CD4-positive, alpha-beta T cell treated with Interleukin-17A for 1 hour (primary cell): ENCODE measurements around the gene SORCS2.

ENCODE experiments used
- DNase-seq: peaks from one replicate; pipeline ENCODE4 v3.0.0-alpha.2; 2020

The SORCS2 gene

DNA sequence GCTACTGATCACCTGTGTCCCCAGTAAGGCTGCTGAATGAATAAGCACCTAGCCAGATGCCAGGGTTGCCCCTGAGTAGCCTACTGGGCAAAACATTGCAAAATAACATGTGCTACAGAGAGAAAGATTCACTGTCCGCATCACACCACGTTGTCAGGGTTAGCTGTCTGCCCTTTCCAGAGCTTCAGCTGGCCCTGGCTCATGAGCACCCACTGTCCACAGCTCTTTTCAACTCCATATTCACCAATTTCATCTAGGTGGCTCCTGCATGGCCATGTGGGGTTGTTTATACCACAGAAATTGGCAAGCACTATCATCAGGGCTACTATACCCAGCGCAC is 470.1 kb downstream of the SORCS2 start:
- no peak for DNase-seq

DNA sequence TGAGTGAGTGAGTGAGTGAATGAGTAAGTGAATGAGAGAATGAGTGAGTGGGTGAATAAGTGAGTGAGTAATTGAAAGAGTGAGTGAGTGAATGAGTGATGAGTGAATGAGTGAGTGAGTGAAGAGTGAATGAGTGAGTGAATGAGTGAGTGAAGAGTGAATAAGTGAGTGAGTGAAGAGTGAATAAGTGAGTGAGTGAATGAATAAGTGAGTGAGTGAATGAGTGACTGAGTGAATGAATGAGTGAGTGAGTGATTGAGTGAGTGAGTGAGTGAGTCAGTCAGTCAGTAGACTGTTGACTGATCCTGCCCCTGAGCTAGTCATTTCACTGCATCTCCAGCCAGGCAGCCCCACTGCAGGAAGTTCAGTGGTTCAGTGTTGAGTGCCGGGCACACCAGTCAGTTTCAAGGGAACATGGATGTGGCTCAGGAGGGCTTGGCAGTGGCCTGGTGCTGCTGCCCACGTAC is 470.8 kb downstream of the SORCS2 start:
- DNase-seq: no peak

DNA sequence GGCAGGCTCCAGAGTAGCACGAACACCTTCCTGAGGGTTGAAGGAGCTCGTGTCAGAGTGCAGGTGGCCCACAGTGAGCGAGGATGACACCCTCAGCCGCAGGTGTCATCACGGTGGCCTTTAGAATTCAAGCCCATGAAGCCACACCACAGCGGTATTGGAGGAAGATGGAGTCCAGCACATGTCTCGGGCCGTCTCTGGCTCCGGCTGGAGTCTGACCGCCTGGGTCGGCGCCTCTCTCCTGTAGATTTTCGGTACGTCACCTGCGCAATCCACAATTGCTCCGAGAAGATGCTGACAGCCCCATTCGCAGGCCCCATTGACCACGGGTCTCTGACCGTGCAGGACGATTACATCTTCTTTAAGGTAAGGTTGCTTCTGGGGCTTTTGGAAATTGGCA is 471.8 kb downstream of the SORCS2 start:
- DNase-seq: no peak

DNA sequence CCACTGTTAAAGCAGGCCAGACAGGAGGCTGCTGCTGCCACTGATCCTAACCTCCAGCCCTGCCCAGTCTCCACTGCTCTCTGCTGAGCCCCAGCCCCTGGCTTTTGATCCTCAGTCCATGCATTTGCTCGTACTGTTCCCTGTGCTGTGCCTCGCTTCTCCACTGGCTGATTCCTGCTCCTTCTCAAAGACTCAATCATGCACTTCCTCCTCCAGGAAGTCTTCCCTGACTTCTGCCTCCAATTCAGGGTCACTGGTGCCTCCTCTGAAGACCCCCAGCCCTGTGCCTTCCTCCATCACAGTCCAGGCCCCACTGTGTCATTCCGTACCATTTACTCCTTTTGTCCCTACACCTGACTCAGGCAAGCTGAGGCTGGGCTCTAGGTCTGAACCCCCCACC is 473.0 kb downstream of the SORCS2 start:
- no peak for DNase-seq

DNA sequence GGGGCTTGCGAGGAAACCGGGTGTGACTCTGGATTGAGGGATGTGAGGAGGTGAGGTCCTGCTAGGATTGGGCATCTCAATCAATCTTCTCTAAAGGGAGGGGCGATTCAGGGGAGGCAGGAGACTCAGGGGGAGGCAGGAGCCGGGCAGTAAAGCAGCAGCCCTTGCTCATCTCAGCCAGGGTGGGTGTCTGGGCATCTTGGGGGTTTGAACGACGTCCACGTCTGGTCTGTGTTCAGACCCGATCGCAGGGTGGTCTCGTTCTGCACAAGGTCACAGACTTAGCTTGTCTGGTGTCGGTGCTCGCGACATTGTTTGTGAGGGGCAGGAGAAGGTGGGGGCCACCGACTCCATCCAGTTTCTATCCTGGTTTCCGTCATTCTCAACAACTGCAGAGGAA is 473.7 kb downstream of the SORCS2 start:
- no peak for DNase-seq

DNA sequence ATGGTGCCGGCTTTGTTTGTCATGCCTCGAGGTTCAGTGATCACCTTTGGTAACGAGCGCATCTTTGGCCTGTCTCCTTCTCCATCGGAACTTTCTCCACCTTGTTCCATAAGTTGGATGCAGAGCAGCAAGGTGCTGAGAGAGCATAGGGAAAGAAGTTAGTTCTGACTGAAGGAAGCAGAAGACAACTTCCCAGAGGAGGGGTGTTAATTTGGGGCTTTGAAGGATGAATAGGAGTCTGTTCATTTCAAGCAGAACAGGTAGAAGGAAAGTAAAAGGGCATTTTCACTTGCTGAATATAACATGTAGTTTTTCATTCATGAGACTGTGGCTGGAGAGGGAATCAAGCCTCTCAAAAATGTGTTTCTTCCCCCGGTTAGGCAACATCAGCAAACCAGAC is 474.4 kb downstream of the SORCS2 start:
- DNase-seq: no peak

DNA sequence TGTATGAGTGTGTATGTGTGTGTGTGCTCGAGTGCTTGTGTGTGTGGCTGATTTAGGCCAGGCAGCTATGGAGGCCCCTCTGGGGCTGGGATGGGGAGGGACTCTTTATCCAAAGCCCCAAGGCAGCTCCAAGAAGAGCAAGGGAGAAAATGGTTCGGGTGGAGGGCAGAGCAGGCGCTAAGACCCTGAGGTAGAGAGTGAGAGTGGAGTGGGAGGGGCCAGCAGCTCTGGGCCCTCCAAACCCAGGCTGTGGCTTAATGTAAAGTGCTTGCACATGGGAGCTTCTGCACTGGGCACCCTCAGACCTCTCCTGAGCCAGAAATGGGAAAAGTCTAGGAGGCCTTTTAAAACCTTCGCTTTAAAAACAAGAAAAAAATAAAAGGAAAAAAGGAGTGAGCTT is 475.9 kb downstream of the SORCS2 start:
- no peak for DNase-seq

DNA sequence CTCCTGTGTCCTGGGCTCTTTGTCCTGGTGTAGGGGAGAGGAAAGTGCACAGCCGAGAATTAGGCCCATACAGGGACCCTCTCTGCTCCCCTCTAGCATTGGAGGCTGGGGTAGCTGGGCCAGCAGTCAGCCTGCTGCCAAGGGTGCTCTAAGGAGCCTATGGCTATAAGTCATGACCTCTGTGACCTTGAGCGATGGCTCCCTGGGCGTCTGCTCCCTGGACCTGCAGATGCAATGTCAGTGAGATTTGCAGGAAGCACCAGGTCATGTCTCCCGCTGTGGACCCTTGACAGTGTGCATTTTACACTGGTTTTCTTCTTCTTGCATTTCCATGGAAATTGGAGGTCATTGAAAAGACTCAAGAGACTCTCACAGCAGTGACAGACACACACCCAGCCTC is 476.5 kb downstream of the SORCS2 start:
- DNase-seq: no peak

DNA sequence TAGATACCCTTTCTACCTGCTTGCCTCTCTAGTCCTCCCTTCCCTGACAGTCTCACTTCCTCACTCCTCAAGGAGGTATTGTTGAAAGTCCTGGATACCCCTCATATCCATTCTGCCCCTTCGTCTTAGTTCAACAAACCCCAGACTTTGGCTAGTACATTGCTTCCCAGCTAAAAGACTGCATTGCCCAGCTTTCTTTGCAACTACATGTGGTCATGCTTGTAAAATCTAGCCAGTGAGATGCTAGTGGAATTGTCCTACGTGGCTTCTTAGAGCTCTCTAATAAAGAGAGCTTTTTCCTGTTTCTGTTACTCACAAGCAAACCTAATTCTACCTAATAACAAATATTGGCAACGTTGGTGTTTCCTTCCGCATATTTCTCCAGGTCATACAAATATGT is 480.3 kb downstream of the SORCS2 start:
- no peak for DNase-seq

DNA sequence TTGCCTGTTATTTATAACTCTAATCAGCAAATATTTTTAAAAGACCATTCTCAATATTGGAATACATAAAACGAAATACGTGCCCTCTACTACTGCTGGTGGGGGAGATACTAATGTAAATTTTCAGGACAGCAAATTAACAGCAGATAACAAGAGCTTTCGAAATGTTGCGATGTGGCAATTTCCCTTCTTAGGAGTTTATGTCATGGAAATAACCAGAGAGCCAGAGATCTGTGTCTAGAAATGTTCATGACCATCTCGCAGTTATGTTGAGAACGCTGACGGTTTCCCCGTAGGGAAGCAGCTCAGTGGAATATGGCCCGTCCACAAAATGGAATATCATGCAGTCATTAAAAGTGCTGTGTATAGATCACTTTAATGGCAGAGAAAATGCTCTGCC is 480.8 kb downstream of the SORCS2 start:
- no peak for DNase-seq

DNA sequence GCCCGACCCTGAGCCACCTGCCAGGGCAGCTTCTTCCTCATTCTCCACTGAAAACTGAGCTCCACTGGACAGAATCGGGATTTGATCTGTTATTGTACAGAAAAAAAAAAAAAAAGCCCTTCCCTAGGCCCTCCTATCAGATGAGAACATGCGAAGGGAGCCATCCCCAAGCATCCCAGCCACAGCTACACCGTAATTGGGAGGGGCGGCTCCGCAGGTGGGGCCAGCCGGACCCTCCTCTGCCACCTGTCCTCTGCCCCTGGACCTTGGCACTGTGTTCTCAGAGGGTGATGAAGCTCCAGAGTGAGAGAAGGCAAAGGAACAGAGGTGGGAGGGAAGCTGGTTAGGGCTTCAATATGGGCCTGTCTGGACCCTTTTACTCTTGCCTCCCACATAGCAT is 482.4 kb downstream of the SORCS2 start:
- DNase-seq: no peak

DNA sequence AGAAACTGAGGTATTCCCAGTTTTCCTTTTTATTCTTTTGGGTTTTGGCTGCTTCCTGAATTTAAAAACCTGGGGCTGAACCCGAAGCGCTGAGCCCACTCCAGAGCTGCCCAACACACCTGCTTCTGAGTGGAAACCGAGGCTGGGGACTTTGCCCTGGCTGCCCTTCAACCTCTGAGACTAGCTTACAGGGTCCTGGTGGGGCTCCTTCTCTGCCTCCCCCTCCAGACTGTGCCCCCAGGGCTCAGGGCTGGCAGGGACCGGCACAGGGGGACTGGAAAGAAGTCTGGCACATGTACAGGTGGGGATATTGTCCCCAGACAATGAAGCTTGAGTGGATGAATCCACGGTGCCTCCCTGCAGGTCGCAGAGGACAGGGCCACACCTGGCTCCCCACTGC is 482.8 kb downstream of the SORCS2 start:
- no peak for DNase-seq

DNA sequence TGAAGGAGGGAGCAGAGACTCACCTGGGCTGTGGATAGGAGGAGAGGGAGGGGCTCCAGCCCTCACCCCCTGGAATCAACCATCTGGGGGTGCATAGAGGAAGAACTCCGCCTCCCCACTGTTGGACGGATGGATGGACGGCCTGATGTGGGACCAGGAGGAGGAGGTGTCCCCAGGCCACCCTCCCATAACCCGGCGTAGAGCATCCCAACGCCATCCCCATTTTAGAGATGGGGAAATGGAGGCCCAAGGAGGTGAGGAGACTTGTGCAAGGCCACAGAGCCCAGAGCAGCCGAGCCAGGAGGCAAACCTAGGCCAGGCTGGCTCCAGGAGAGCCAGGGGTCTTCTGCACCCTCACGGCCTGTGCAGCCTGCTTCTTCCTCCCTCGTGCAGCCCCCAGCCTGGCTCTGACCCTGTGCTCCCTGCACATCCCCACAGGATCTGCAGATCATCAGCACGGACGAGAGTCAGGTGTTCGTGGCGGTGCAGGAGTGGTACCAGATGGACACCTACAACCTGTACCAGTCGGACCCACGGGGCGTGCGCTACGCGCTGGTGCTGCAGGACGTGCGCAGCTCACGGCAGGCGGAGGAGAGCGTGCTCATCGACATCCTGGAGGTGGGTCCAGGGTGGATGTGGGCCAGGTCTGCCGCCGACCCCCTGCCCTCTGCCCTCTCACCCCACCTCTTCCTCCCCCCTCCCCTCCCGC is 483.4 kb downstream of the SORCS2 start:
- no peak for DNase-seq

DNA sequence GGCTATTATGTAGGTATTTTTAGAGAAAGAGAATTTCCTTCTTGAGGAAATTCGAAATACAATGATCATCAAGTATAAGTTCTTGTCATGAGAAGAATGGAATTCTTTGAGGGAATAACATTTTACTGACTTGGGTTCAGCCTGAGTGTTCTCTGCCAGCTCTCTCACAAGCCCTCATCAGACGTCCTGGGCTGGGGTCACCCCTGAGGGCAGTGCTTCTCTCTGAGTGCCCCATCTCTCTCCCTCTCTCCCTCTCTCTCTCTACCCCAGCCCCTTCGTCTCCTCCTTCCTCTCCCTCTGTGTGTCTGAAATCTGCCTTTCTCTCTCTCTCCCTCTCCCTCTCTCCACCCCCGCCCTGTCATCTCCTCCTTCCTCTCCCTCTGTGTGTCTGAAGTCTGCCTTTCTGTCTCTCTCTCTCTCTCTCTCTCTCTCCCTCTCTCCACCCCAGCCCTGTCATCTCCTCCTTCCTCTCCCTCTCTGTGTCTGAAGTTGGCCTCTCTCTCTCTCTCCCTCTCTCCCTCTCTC is 484.1 kb downstream of the SORCS2 start:
- no peak for DNase-seq

DNA sequence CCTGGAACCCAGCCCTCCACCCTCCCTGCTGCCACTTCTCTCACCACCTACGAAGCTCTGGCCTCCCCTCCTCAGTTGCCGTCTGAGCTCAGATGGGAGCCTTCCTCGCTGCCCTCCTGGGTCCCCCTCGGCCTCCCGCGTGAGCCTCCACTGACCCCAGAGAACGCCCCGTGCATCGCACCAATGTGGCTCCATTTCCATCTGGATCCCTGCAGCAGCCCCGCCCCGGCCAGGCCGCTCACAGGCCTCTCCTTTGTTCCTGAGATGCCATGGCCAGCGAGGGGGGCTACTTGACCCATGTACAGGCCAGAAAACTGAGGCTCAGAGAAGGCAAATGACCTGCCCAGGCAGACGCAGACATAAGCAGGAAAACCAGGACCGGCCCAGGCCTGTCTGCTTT is 484.7 kb downstream of the SORCS2 start:
- no peak for DNase-seq

DNA sequence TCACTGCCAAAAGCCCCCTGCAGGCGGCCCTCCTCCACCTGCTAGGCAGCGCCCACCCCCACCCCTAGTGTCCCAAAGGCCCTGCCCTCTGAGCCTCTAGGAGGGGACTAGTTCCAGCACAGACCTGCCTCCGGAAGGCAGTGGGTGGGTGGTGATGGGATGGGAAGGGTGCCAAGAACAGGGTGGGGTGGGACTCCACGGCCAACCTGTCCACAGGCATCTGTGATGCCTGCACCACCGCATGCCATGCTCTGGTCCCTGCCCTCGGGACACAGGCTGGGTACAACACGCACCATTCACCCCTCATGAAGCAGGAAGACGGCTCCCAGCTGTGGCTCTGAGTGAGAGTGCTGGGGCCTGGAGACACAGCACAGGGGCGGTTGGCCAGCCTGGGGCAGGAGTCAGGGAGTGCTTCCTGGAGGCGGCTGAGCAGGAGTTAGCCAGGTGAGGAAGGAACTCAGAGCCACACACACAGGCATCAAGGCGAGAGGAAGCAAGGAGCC is 485.5 kb downstream of the SORCS2 start:
- no peak for DNase-seq

DNA sequence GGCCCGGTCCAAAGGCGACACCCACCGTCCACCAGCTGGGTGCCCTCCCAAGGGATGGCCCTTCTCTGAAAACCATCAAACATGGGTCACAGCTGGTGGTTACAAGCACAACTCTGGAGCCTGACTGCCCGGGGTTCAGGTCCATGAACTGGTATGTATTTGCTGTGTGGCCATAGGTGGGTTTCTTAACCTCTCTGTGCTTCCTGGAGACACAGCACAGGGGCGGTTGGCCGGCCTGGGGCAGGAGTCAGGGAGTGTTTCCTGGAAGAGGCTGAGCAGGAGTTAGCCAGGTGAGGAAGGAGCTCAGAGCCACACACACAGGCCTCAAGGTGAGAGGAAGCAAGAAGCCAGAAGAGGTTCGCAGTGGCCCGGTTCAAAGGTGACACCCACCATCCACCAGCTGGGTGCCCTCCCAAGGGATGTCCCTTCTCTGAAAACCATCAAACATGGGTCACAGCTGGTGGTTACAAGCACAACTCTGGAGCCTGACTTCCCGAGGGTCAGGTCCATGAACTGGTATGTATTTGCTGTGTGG is 486.0 kb downstream of the SORCS2 start:
- DNase-seq: no peak

DNA sequence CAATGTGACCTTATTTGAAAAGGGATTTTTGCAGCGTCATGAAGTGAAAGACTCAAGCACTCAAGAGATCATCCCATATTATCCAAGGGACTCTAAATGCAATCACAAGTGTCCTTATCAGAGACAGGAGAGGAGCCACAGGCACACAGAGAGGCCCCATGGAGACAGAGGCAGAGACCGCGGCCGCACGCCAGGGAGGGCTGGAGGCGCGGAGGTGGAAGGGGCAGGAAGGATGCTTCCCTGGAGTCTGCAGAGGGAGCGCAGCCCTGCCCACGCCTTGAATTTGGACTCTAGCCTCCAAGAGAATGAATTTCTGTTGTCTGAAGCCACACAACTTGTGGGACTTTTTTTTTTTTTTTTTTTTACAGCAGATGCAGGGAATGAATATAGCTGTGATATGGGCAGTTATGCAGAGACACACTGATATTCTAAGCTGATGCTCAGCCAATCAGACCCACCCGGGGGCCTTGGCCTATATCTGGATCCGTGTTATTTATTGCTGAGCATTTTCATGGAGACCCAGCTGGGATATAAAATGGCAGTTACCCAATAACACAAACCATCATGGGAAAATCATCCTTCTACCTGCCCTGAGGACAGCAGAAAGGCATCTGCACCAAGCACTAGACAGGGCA is 487.2 kb downstream of the SORCS2 start:
- no peak for DNase-seq

DNA sequence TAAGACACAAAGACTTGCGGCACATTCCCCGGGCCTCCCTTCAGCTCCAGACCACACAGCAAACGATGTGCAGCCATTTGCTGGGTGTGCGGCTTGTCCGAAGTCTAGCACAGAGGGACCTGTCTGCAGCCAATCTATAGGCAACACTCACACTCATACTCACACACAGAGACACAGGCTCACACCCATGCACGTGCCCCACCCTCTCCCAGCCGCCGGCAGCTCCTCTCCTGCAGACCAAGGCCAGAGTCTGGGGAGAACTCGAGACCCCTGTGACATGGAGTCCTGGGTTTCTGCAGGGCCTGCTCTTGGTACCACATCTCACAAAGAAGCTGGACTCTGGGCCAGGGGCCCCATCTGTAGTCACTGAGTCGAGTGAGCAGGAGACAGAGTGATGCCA is 487.8 kb downstream of the SORCS2 start:
- DNase-seq: no peak

DNA sequence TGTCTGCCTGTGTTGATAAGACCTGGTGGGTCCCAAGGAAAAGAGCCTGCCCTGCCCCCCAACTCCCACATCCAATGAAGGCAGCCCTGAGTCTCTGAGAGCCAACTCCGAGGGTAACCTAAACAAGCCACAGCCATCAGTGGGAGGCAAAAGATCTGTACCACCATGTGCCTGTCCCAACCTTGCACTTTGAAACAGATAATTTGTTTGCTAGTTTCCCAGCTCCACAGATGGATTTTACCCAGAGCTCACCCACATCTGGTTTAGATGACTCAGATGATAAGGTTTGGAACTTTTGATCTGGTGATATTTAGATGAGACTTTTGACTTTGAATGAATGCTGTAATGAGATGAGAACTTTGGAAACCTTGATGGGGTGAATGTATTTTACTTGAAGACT is 488.4 kb downstream of the SORCS2 start:
- DNase-seq: no peak

DNA sequence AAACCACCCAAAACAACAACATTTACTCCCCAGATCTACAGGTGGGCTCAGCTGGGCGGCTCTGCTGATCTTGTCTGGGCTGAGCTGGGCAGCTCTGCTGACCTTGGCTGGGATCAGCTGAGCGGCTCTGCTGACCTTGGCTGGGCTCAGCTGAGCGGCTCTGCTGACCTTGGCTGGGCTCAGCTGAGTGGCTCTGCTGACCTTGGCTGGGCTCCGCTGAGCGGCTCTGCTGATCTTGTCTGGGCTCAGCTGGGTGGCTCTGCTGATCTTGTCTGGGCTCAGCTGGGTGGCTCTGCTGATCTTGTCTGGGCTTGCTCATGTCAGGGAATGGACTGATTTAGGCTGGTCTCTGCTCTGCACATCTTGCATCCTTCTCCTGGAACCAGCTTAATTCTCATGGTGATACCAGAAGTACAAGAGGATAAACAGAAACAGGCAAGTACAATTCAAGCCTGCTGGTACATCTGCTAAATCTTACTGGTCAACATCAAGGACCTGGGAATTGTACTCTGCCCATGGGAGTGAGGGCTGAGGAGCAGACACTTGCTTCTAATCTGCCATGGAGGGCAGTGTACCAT is 490.9 kb downstream of the SORCS2 start:
- DNase-seq: no peak

DNA sequence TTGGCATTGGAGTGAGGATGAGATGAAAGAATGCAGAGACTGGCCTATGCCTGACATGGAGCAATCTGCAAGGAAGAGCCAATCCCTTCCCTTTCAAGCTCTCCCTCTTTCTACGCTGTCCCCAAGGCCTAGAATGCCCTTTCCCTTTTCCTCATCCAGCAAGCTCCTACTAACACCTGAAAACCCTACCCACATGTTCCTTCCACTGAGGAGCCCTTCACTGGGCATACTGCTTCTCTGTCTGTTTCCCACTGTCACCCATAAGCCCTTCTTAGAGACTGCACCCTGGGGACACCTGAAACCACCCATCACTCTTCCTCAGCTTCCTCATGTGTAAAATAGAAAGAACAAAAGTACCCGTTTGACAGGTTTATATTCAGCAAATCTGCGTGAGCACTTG is 492.0 kb downstream of the SORCS2 start:
- no peak for DNase-seq

DNA sequence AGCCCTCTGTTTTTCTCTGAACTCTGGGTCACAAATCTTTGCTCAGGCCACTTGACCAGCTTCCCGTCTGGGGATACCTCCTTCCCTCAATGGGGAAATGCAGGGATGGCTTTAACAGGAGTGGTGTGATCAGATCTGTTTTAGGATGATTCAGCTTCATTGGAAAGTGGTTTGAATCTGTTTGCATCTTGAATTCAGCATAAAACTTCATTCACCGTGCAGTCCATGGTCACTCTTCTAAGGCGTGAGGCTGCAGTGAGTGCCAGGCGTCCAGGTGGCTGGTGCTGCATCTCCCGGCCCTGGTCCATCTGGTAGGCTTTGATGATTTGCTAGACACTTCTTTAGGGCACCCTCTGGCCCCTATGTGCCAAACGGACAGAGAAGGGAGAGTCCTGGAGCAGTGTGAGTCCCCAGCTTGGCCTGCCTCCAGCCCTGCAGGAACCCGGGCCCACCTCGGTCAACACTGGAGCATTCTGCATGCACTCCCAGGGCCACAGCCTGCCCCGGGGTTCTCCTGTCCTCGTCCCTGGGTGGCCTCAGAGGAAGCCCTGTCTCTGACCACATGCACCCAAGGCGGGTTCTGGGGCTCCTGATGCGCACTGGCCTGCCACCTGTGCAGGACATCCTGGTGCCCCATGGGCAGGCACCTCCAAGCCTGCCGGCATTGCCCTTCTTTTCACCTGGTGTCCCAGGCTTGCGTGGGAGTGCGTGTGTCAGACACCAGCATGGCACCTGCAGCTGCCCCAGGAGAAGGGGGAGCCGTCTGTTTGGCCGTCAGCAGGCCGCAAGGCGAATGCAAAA is 493.9 kb downstream of the SORCS2 start:
- no peak for DNase-seq
